ENCODE data around the gene KIAA0232. TPM values are rescaled to one million over a fixed set of nuclear protein-coding genes. Genes with fewer than 3 reads are reported as not detected.

The KIAA0232 gene
- total and polyA plus RNA-seq, 2 of the 8 experiments (the other 6 are each of a cell fraction or from before 2014, with no cell fraction given), result 5.6 to 23.3 TPM

GRCh38 chr4:6746721-6747293 lies 35.7 kb upstream of the KIAA0232 start (continued):
- TF ChIP-seq JUND (IDR thresholded peaks at IDR 0.05; ENCODE audit: low read length) (no peak), CHD7 (IDR thresholded peaks at IDR 0.05; ENCODE audit: insufficient replicate concordance, low read length) (no peak), PHF8 (conservative IDR thresholded peaks at IDR 0.05; ENCODE audit: low read depth, low read length) (no peak), EP300 (IDR thresholded peaks at IDR 0.05; ENCODE audit: borderline replicate concordance in 1 of 2, low read depth in 2 of 2, low read length in 2 of 2) (no peak)

All from H1 (cell line).